AG09319 (cell line): ENCODE data around the gene MED16.
"Not testable (repeated sequence)": the region's sequence is repeated elsewhere in the genome, so short reads cannot be mapped to it uniquely, and the experiment has no call there.

ENCODE experiments used
- DNase-seq: peaks from one replicate; pipeline ENCODE4 v3.0.0-alpha.2; 2010; ENCODE audit warnings: low read depth; ENCODE audit errors: extremely low read depth
- TF ChIP-seq, protein P1 (sequence below): IDR thresholded peaks from 2 replicates; pipeline ENCODE4 v1.5.1; 2011; ENCODE audit warnings: low read depth, mild to moderate bottlenecking, inconsistent platforms, low read length, moderate library complexity

The MED16 gene

GRCh38 chr19:821231-821824 lies 71.7 kb downstream of the MED16 start:
- TF ChIP-seq, protein P1, sequence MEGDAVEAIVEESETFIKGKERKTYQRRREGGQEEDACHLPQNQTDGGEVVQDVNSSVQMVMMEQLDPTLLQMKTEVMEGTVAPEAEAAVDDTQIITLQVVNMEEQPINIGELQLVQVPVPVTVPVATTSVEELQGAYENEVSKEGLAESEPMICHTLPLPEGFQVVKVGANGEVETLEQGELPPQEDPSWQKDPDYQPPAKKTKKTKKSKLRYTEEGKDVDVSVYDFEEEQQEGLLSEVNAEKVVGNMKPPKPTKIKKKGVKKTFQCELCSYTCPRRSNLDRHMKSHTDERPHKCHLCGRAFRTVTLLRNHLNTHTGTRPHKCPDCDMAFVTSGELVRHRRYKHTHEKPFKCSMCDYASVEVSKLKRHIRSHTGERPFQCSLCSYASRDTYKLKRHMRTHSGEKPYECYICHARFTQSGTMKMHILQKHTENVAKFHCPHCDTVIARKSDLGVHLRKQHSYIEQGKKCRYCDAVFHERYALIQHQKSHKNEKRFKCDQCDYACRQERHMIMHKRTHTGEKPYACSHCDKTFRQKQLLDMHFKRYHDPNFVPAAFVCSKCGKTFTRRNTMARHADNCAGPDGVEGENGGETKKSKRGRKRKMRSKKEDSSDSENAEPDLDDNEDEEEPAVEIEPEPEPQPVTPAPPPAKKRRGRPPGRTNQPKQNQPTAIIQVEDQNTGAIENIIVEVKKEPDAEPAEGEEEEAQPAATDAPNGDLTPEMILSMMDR = no peak
- DNase-seq = no peak

DNA sequence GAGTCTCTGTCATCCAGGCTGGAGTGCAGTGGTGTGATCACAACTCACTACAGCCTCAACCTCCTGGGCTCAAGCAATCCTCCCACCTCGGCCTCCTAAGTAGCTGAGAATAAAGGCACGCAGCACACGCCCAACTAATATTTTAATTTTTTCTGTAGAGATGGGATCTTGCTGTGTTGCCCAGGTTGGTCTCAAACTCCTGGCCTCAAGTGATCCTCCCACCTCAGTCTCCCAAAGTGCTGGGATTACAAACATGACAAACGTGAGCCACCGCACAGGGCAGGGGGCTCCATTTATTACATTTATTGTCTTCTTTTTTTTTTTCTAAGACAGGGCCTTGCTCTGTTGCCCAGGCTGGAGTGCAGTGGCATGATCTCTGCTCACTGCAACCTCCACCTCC lies 72.8 kb downstream of the MED16 start:
- not testable (repeated sequence) for DNase-seq
